ENCODE measurements around the gene DNMT1. TPM values are rescaled to one million over a fixed set of nuclear protein-coding genes. Genes with fewer than 3 reads are reported as not detected.

DNMT1 gene
- polyA plus RNA-seq, 3 donors: 17.6 to 72.5 (median 19.0) TPM

DNA sequence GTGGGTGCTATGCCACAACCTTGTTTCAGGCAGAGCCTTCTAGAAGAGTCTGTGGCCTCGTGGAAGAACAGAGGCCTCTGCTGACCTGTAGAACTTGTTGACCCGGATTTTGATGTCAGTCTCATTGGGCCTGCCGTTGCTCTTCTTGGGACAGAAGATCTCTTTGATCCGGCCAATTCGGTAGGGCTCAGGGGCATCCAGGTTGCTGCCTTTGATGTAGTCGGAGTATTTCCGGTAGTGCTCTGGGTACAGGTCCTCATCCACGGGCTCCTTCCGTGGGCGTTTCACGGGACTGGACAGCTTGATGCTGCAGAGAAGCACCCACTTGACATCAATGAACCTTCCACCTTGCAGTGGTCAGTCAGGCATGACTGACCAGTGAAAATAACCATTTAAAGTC lies 51.1 kb downstream of the DNMT1 start:
- Histone ChIP-seq H4K20me1 (ENCODE audit: insufficient read depth, low read length) (no peaks in the 10 kb centered on the region), H3K4me3 (replicated peaks in 1 of 3; ENCODE audit: low read depth in 2 of 3, low read length in 3 of 3) (no peak overlapping the region), H3K4me1 (ENCODE audit: control insufficient read depth in 1 of 2, insufficient read depth in 2 of 2, low read length in 2 of 2) (no peaks in the 10 kb centered on the region), H2AFZ (ENCODE audit: insufficient read depth, low read depth, low read length, poor library complexity, severe bottlenecking) (no peak overlapping the region), H3K36me3 (replicated peaks in 1 of 2; ENCODE audit: control insufficient read depth in 1 of 2, insufficient read depth in 2 of 2, low read length in 2 of 2) (peaks cover 85 to 90% of the 10 kb centered on the region in 2 donors), H3K9ac (ENCODE audit: insufficient read depth, low read length, poor library complexity, severe bottlenecking) (no peak overlapping the region), H3K27ac (ENCODE audit: low read depth in 1 of 2, low read length in 2 of 2) (no peak overlapping the region), H3K4me2 (replicated peaks; ENCODE audit: extremely low read depth, low read length, poor library complexity, severe bottlenecking) (no peak overlapping the region), H3K27me3 (ENCODE audit: control insufficient read depth in 2 of 2, insufficient read depth in 2 of 2, low read length in 2 of 2) (no peaks in the 10 kb centered on the region), H3K79me2 (ENCODE audit: insufficient read depth, low read length) (peaks cover 9% of the 10 kb centered on the region), H3K9me3 (replicated peaks in 1 of 2; ENCODE audit: control insufficient read depth in 1 of 2, insufficient read depth in 1 of 2, low read length in 2 of 2) (no peaks in the 10 kb centered on the region)
- no peak for DNase-seq
- no peaks in the 10 kb centered on the region for H3K9me3 Mint-ChIP-seq
- WGBS (ENCODE audit: insufficient coverage): 98% methylated on average over 11 of the region's 11 CpGs
- H3K4me3 Mint-ChIP-seq: no peak overlapping the region
- H3K4me1 Mint-ChIP-seq: no peaks in the 10 kb centered on the region
- intact Hi-C loops (cut with micrococcal nuclease): no loop called here
- H3K27me3 Mint-ChIP-seq (ENCODE audit: low read depth in 3 of 3): no peaks in the 10 kb centered on the region
- peak overlapping the region in 4 of 7 donors; percentile 30 to 61 (median 46) for H3K27ac Mint-ChIP-seq
- TF ChIP-seq, protein P1, sequence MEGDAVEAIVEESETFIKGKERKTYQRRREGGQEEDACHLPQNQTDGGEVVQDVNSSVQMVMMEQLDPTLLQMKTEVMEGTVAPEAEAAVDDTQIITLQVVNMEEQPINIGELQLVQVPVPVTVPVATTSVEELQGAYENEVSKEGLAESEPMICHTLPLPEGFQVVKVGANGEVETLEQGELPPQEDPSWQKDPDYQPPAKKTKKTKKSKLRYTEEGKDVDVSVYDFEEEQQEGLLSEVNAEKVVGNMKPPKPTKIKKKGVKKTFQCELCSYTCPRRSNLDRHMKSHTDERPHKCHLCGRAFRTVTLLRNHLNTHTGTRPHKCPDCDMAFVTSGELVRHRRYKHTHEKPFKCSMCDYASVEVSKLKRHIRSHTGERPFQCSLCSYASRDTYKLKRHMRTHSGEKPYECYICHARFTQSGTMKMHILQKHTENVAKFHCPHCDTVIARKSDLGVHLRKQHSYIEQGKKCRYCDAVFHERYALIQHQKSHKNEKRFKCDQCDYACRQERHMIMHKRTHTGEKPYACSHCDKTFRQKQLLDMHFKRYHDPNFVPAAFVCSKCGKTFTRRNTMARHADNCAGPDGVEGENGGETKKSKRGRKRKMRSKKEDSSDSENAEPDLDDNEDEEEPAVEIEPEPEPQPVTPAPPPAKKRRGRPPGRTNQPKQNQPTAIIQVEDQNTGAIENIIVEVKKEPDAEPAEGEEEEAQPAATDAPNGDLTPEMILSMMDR (IDR thresholded peaks at IDR 0.05): no peak
- H3K36me3 Mint-ChIP-seq: peaks cover 77 to 100% of the 10 kb centered on the region in 2 donors

DNA sequence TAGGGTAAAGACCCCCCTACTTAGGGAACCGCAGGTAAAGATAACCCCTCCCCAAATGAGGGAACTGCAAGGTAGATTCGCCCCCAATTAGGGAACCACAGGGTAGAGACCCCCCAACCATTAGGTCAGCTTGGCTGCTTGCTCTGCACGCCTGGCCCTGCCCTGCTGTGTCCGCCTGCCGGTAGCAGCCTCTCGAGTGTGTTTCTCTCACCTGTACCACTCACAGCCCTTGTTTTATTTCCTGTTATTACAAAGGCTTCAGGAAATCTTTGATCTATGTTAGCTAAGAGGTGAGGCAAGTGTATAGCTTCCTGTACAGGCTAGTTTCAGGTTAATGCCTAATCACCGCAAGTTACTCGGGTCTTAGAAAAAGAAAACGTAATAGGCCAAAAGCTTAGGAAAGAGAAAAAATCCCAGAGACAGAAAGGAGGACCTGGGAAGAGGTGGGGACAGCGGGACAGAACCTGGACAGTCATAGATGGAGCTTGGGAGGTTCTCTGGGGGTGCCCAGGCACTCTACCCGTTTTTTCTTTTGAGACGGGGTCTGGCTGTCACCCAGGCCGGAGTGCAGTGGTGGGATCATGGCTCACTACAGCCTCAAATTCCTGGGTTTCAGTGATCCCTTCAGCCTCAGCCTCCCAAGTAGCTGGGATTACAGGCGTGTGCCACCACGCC lies 51.9 kb downstream of the DNMT1 start:
- 94% methylated on average over 8 of the region's 15 CpGs for WGBS (ENCODE audit: insufficient coverage)
- H3K27ac Mint-ChIP-seq: no peak overlapping the region
- Histone ChIP-seq H3K4me2 (replicated peaks; ENCODE audit: extremely low read depth, low read length, poor library complexity, severe bottlenecking) (no peak overlapping the region), H3K9ac (ENCODE audit: insufficient read depth, low read length, poor library complexity, severe bottlenecking) (no peak overlapping the region), H3K27ac (ENCODE audit: low read depth in 1 of 2, low read length in 2 of 2) (peak overlapping the region in 1 of 2 donors; percentile 28), H3K9me3 (replicated peaks in 1 of 2; ENCODE audit: control insufficient read depth in 1 of 2, insufficient read depth in 1 of 2, low read length in 2 of 2) (no peaks in the 10 kb centered on the region), H3K36me3 (replicated peaks in 1 of 2; ENCODE audit: control insufficient read depth in 1 of 2, insufficient read depth in 2 of 2, low read length in 2 of 2) (peaks cover 89 to 92% of the 10 kb centered on the region in 2 donors), H3K79me2 (ENCODE audit: insufficient read depth, low read length) (peaks cover 9% of the 10 kb centered on the region), H2AFZ (ENCODE audit: insufficient read depth, low read depth, low read length, poor library complexity, severe bottlenecking) (no peak overlapping the region), H3K4me3 (replicated peaks in 1 of 3; ENCODE audit: low read depth in 2 of 3, low read length in 3 of 3) (no peak overlapping the region), H3K27me3 (ENCODE audit: control insufficient read depth in 2 of 2, insufficient read depth in 2 of 2, low read length in 2 of 2) (no peaks in the 10 kb centered on the region), H4K20me1 (ENCODE audit: insufficient read depth, low read length) (no peaks in the 10 kb centered on the region), H3K4me1 (ENCODE audit: control insufficient read depth in 1 of 2, insufficient read depth in 2 of 2, low read length in 2 of 2) (no peaks in the 10 kb centered on the region)
- H3K27me3 Mint-ChIP-seq (ENCODE audit: low read depth in 3 of 3): no peaks in the 10 kb centered on the region
- peaks cover 82 to 100% of the 10 kb centered on the region in 2 donors for H3K36me3 Mint-ChIP-seq
- no peak for DNase-seq
- intact Hi-C loops (cut with micrococcal nuclease): no loop called here
- TF ChIP-seq, protein P1 (IDR thresholded peaks at IDR 0.05): no peak
- no peaks in the 10 kb centered on the region for H3K4me1 Mint-ChIP-seq
- H3K4me3 Mint-ChIP-seq: no peak overlapping the region
- H3K9me3 Mint-ChIP-seq: no peaks in the 10 kb centered on the region

Measured in CD14-positive monocyte (primary cell).